ENCODE data around the gene UBE2I. TPM values are rescaled to one million over a fixed set of nuclear protein-coding genes. Genes with fewer than 3 reads are reported as not detected.

UBE2I gene
- total RNA-seq, 1 donor from 2014 or later, result 143 TPM

GRCh38 chr16:1364510-1364909 lies 55.1 kb downstream of the UBE2I start:
- no peak for TF ChIP-seq CTCF (IDR thresholded peaks at IDR 0.05; ENCODE audit: insufficient read depth, low read depth, low read length)
- TF ChIP-seq EZH2 (IDR thresholded peaks at IDR 0.05; ENCODE audit: insufficient read depth, low read length), result no peak
- Histone ChIP-seq H3K9ac (ENCODE audit: low read length) (no peak overlapping the region), H3K4me3 (ENCODE audit: insufficient read depth, low read depth, low read length) (no peak overlapping the region), H3K27ac (ENCODE audit: low read depth, low read length) (no peak overlapping the region), H4K20me1 (ENCODE audit: insufficient read depth, low read length) (peaks cover 40% of the 10 kb centered on the region), H3K4me1 (ENCODE audit: insufficient read depth, low read length) (no peaks in the 10 kb centered on the region), H3K4me2 (ENCODE audit: low read length) (no peak overlapping the region), H2AFZ (ENCODE audit: low read depth, low read length) (no peak overlapping the region), H3K27me3 (ENCODE audit: insufficient read depth, low read length) (no peaks in the 10 kb centered on the region), H3K79me2 (ENCODE audit: insufficient read depth, low read length) (peaks cover 31% of the 10 kb centered on the region), H3K36me3 (ENCODE audit: insufficient read depth, low read length) (peaks cover 7% of the 10 kb centered on the region), H3K9me3 (ENCODE audit: insufficient read depth, low read depth, low read length) (no peaks in the 10 kb centered on the region)
- DNase-seq (ENCODE audit: low read depth) (no peak), FAIRE-seq (no peak)
- H3K9me3 Mint-ChIP-seq (ENCODE audit: unreplicated experiment), result no peaks in the 10 kb centered on the region
- peaks cover under 1% of the 10 kb centered on the region for H3K36me3 Mint-ChIP-seq (ENCODE audit: low read depth, unreplicated experiment)
- no peak overlapping the region for H3K27ac Mint-ChIP-seq (ENCODE audit: unreplicated experiment)
- H3K4me3 Mint-ChIP-seq (ENCODE audit: unreplicated experiment), result no peak overlapping the region
- no peaks in the 10 kb centered on the region for H3K27me3 Mint-ChIP-seq (ENCODE audit: low read depth, unreplicated experiment)
- no peaks in the 10 kb centered on the region for H3K4me1 Mint-ChIP-seq (ENCODE audit: low read depth, unreplicated experiment)

GRCh38 chr16:1366060-1366711 lies 56.8 kb downstream of the UBE2I start:
- Mint-ChIP-seq H3K4me1 (ENCODE audit: low read depth, unreplicated experiment) (no peaks in the 10 kb centered on the region), H3K36me3 (ENCODE audit: low read depth, unreplicated experiment) (peaks cover 1% of the 10 kb centered on the region), H3K9me3 (ENCODE audit: unreplicated experiment) (no peaks in the 10 kb centered on the region), H3K4me3 (ENCODE audit: unreplicated experiment) (no peak overlapping the region), H3K27ac (ENCODE audit: unreplicated experiment) (no peak overlapping the region), H3K27me3 (ENCODE audit: low read depth, unreplicated experiment) (no peaks in the 10 kb centered on the region)
- no peaks in the 10 kb centered on the region for H3K9me3 ChIP-seq (ENCODE audit: insufficient read depth, low read depth, low read length)
- H3K4me3 ChIP-seq (ENCODE audit: insufficient read depth, low read depth, low read length), result no peak overlapping the region
- H2AFZ ChIP-seq (ENCODE audit: low read depth, low read length), result no peak overlapping the region
- no peak for TF ChIP-seq CTCF (IDR thresholded peaks at IDR 0.05; ENCODE audit: insufficient read depth, low read depth, low read length)
- TF ChIP-seq EZH2 (IDR thresholded peaks at IDR 0.05; ENCODE audit: insufficient read depth, low read length), result no peak
- DNase-seq (ENCODE audit: low read depth) (no peak), FAIRE-seq (no peak)
- peaks cover 26% of the 10 kb centered on the region for H4K20me1 ChIP-seq (ENCODE audit: insufficient read depth, low read length)
- H3K9ac ChIP-seq (ENCODE audit: low read length), result no peak overlapping the region
- H3K36me3 ChIP-seq (ENCODE audit: insufficient read depth, low read length), result peaks cover 7% of the 10 kb centered on the region
- no peak overlapping the region for H3K27ac ChIP-seq (ENCODE audit: low read depth, low read length)
- H3K4me2 ChIP-seq (ENCODE audit: low read length), result no peak overlapping the region
- no peaks in the 10 kb centered on the region for H3K4me1 ChIP-seq (ENCODE audit: insufficient read depth, low read length)
- H3K27me3 ChIP-seq (ENCODE audit: insufficient read depth, low read length), result no peaks in the 10 kb centered on the region
- peaks cover 14% of the 10 kb centered on the region for H3K79me2 ChIP-seq (ENCODE audit: insufficient read depth, low read length)

GRCh38 chr16:1366712-1367299 lies 57.4 kb downstream of the UBE2I start:
- Histone ChIP-seq H3K4me2 (ENCODE audit: low read length) (no peak overlapping the region), H3K9ac (ENCODE audit: low read length) (no peak overlapping the region), H3K27me3 (ENCODE audit: insufficient read depth, low read length) (no peaks in the 10 kb centered on the region), H3K27ac (ENCODE audit: low read depth, low read length) (no peak overlapping the region), H3K9me3 (ENCODE audit: insufficient read depth, low read depth, low read length) (no peaks in the 10 kb centered on the region), H3K4me3 (ENCODE audit: insufficient read depth, low read depth, low read length) (no peak overlapping the region), H3K4me1 (ENCODE audit: insufficient read depth, low read length) (no peaks in the 10 kb centered on the region), H3K36me3 (ENCODE audit: insufficient read depth, low read length) (peaks cover 7% of the 10 kb centered on the region), H3K79me2 (ENCODE audit: insufficient read depth, low read length) (peaks cover 11% of the 10 kb centered on the region), H4K20me1 (ENCODE audit: insufficient read depth, low read length) (peaks cover 22% of the 10 kb centered on the region), H2AFZ (ENCODE audit: low read depth, low read length) (no peak overlapping the region)
- Mint-ChIP-seq H3K27ac (ENCODE audit: unreplicated experiment) (no peak overlapping the region), H3K36me3 (ENCODE audit: low read depth, unreplicated experiment) (peaks cover 1% of the 10 kb centered on the region), H3K27me3 (ENCODE audit: low read depth, unreplicated experiment) (no peaks in the 10 kb centered on the region), H3K4me3 (ENCODE audit: unreplicated experiment) (no peak overlapping the region), H3K9me3 (ENCODE audit: unreplicated experiment) (no peaks in the 10 kb centered on the region), H3K4me1 (ENCODE audit: low read depth, unreplicated experiment) (no peaks in the 10 kb centered on the region)
- FAIRE-seq (no peak), DNase-seq (ENCODE audit: low read depth) (no peak)
- TF ChIP-seq EZH2 (IDR thresholded peaks at IDR 0.05; ENCODE audit: insufficient read depth, low read length), result no peak
- no peak for TF ChIP-seq CTCF (IDR thresholded peaks at IDR 0.05; ENCODE audit: insufficient read depth, low read depth, low read length)
